Measurements from ENCODE around the gene ITPRID2.

ITPRID2 gene

GRCh38 chr2:181882246-181883020 lies 9.1 kb upstream of the ITPRID2 start:
- DNase-seq: no peak

DNA sequence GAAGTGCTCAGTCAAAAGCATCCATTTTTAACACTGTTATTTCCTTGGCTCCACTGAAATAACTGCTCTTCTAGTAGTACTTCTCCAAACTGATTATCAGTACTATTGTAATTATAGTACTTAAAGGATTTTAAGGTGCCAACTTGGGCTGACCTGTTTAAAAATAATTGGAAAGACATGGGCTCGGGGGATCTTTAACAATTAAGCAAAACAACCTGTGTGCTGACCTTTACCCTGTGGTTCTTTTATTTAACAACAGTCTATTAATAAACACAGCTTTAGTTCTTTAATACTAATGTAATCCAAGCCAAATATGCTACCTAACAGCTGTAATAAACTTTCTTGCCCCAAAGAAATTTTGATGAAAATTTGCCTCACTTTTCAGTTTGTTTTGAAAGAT lies 6.9 kb upstream of the ITPRID2 start:
- DNase-seq: no peak

- DNase-seq: no peak
Measured at GRCh38 chr2:181885096-181885495, 6.4 kb upstream of the ITPRID2 start.

DNA sequence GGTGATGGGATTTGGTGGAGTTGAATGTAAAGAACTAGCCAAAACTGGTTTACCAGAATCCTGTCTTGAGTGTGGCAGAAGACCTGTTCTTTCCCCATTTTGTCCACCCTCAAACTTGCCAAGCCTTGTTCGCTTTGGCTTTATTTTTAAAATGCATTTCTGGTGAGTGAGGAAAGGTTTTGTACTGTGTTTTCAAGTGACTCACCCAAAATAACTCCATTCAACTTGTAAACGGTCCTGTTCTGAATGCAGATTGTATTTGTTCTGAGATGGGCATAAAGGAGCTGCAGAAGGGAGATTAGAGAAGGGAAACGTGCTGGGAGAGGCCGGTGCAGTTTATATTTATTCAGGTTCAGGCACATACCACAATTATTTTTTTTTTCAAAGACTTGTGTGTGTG lies 5.3 kb upstream of the ITPRID2 start:
- DNase-seq: no peak

DNA sequence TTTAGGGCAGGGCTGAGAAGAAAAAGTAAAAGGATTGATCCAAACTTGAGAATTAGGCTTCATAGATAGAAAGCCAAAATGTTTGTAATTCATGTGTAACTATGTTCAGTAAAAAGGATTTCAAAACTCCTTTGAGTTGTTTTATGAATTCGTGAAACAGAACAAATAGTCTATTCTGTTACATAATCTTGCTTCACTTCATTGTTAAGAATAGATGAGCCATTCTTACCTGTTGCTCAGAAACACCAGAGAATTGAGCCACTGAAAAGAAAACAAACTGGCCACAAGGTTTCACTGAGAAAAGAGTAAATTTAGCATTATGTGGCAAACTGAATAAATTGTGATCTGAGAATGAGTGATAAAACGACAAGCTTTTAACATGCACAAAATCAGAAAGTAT lies 4.5 kb upstream of the ITPRID2 start:
- no peak for DNase-seq

- no peak for DNase-seq
Measured at GRCh38 chr2:181889776-181890175, 1.8 kb upstream of the ITPRID2 start.

DNA sequence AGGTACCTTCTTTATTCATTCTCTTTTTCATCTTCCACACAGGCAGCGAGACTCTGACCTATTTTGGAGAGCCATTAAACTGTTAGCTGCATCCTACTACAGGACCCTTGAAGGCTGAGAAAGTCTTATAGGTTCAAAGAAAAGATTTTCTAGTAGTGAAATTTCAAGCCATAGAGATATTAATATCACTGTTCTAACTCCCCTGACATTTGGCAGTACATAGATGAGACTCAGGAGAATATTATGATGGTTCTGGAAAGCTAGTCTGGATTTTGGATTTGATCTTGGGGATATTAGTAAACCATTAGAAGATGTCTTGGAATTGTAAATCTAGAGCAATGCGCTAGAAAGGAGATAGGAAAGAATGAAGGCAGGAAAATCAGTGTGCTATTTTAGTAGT lies 1.3 kb upstream of the ITPRID2 start:
- no peak for DNase-seq

DNA sequence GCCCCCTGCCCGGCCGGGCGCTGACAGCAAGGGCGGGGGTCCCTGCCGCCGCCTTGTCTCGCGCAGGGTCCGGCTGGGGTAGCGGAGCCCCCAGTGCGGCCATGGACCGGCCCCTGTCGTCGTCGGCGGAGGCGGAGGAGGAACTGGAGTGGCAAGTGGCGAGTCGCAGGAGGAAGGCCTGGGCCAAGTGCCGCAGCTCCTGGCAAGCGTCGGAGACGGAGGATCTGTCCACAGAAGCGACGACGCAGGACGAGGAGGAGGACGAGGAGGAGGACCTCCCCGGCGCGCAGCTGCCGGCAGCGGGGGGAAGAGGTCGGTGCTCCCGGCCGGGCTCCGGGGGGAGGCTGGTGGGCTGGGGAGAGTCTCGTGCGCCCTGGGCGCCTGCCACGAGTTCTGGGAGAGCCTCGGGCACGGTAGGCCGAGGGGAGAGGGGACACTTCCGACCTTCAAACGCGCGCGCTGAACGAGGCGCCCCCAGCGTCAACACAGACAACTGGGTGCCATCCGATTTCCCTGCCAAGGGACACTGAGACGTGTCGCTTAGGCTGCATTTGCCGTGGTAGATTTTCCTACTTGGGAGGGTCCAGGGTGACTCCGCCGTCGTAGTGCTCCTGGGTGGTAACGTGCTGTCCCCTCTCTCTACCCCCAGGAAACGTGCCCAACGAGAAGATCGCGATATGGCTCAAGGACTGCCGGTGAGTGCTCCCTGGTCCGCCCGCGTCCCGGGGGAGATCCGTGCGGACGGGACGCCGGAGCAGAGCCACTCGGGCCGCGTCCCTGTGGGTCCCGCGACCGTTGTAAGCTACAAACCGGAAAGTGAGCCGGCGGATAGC lies 652 bp downstream of the ITPRID2 start:
- peak; percentile 36 for DNase-seq

DNA sequence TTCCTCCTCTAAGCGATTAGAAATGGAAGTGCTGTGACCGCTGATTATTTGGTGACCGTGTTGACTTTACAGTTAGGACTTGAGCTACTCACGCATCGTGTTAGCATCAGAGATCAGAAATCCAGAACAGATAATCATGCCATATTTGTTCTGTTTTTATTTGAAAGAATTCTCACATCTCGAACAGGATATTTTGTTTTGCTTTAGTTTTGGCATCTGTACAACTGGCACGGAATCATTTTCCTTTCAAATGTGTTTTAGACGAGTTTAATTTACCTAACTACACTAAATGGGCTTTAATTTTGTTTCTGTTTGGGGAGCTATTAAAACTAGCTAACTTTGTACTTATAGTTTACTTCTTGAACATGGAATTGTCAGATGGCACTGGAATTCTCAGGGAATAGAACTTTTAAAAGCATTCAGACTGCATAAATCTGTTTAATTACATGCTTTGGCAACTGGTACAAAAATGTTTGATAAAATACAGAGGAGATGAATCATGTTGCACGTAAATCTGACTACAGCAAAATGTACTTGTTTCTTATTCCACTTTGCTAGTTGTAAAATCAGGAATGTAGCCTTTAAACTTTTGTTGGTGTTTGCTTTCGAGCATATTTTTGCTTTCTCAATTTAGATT lies 1.4 kb downstream of the ITPRID2 start:
- no peak for DNase-seq

DNA sequence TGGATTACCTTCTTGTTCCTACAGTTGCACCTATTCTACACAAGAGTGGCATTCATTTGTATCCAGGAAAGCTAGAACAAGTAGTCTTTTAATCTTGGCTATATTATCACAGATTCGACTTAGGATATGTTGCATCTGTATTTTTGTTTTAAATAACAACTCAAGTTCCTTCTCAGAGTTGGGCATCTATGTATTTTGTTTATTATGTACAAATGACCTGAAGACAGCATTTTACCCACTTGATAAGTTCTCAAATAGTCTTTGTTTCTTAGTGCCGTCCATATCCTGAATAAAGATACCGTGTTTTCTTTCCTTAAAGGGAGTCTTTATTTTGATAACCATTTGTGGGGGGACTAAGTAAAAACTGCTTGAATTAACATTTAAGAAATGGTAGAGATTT lies 2.9 kb downstream of the ITPRID2 start:
- no peak for DNase-seq

- DNase-seq: no peak
Measured at GRCh38 chr2:181895818-181896217, 4.3 kb downstream of the ITPRID2 start.

DNA sequence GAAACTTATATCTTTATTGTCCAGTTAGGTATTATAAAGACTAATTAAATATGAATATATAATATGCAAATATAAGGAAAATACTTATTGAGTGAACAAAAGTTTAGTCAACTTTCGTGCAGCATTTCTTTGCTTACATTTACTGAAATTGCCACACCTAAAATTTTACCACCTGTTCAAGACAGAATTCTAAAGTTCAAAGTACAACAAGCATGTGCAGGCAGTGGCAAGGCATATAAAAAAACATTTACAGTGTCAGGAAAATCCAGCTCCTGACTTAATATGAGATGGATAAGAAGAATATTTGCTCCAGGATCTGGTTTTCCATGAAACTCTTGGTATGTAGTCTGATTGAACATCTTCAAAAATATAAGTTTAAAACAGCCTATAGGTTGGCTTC lies 4.8 kb downstream of the ITPRID2 start:
- no peak for DNase-seq

GRCh38 chr2:181900007-181900651 lies 8.6 kb downstream of the ITPRID2 start:
- no peak for DNase-seq

- no peak for DNase-seq
Measured at GRCh38 chr2:181902625-181903024, 11.1 kb downstream of the ITPRID2 start.

GRCh38 chr2:181904022-181904632 lies 12.6 kb downstream of the ITPRID2 start:
- DNase-seq: peak; percentile 17

DNA sequence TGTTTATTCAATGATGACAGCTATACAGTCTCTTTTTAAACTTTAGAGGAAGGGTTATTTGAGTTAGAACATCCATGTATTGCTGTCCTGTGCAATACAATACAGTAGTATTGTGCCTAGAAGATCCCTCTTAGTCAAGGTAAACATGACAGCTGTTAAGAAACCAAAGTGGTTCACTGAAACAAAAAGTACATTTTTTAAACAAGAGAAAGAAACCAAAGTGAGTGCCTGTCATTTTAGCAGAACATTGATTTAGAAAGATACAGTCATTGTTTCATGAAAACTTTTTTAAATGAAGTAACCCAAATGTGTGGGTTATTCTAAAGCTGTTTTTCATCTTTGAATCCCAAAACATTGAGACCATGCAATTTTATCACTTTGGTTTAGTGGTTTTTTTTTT lies 15.5 kb downstream of the ITPRID2 start:
- no peak for DNase-seq

DNA sequence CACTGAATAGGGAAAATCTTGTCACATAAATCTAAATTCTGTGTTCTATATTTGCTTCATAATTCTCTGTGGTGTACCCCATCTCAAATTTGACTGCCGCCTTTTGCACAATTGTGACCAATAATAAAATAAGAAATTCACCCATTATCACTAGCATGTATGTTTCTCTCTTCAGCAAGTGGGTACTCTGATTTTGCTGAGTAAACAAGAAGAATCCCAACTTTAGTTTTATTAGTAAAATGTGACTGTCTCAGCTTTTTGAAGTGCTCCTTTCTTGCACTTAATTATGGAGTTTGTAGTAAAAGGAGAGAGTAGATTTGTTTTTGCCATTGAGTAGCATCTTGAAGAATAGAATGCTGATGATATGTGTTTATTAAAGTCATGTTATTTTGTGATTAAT lies 16.1 kb downstream of the ITPRID2 start:
- no peak for DNase-seq

GRCh38 chr2:181910028-181910831 lies 18.7 kb downstream of the ITPRID2 start:
- no peak for DNase-seq

DNA sequence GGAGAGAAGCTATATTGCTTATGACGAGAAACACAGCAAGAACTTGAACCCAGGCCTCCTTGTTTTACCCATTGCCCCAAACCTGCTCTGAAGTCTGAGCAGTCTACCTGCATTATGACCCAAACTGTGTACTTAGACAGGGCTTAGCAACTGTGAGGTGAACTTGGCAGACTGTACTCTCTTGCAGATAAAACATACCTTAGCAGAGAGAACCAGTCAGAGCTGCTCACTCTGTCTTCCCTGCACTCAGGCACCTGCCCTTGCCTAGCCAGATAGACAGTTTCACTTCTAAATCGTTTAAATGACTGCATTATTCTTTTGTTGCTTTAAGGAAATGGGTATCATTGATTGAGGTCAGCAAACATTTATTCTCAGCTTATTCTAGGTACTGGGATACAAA lies 20.3 kb downstream of the ITPRID2 start:
- DNase-seq: no peak

DNA sequence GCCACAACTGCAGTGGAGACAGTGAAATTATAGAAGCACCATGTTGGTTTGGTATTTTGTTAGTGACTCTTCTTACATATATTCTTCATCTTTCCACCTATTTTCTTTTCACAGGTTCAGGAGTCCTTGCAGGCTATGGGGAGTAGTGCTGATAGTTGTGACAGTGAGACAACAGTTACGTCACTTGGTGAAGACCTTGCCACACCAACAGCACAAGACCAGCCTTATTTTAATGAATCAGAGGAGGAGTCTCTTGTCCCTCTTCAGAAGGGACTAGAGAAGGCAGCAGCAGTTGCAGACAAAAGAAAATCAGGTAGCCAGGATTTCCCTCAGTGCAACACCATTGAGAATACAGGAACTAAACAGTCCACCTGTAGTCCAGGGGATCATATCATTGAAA lies 23.6 kb downstream of the ITPRID2 start:
- DNase-seq: no peak

GRCh38 chr2:181916726-181917718 lies 25.5 kb downstream of the ITPRID2 start:
- no peak for DNase-seq
